Measurements from ENCODE around the gene CYP8B1. TPM values are rescaled to one million over a fixed set of nuclear protein-coding genes. Genes with fewer than 3 reads are reported as not detected.

The CYP8B1 gene
- total and polyA plus RNA-seq, 9 of the 15 experiments (the other 6 are each of a cell fraction or from before 2014, with no cell fraction given), result 0.04 TPM; not detected in 8

GRCh38 chr3:42880601-42881451 is 5.1 kb upstream of the CYP8B1 start (continued):
- TF ChIP-seq SMAD4 (CRISPR knock-in tag; conservative IDR thresholded peaks at IDR 0.05) (0 out of 2 replicates have a peak, but pooled peaks have one; percentile 50), CC2D1A (IDR thresholded peaks at IDR 0.05) (peak; percentile 88; the same call in 1 of the 2 replicates), FIP1L1 (IDR thresholded peaks at IDR 0.05; ENCODE audit: low read depth, low read length, poor library complexity, severe bottlenecking) (peak; percentile 71), MITF (IDR thresholded peaks at IDR 0.05) (0 out of 2 replicates have a peak, but pooled peaks have one; percentile 17), ASH1L (IDR thresholded peaks at IDR 0.05; ENCODE audit: borderline replicate concordance, low read depth, partially characterized antibody) (no peak), KLF16 (IDR thresholded peaks at IDR 0.05) (0 out of 2 replicates have a peak, but pooled peaks have one; percentile 7), TFAP4 (CRISPR knock-in tag; IDR thresholded peaks at IDR 0.05; ENCODE audit: borderline replicate concordance) (peak; percentile 75; the same call in 1 of the 2 replicates), ZNF431 (CRISPR knock-in tag; IDR thresholded peaks at IDR 0.05) (0 out of 2 replicates have a peak, but pooled peaks have one; percentile 45), PHTF2 (CRISPR knock-in tag; IDR thresholded peaks at IDR 0.05) (no peak), DPF2 (IDR thresholded peaks at IDR 0.05) (0 out of 2 replicates have a peak, but pooled peaks have one; percentile 29), HMGN3 (IDR thresholded peaks at IDR 0.05; ENCODE audit: borderline replicate concordance, extremely low read depth, insufficient read length, low read depth, low read length) (peak; percentile 83), ZBED1 (IDR thresholded peaks at IDR 0.05) (0 out of 2 replicates have a peak, but pooled peaks have one; percentile 63), KLF1 (tag; IDR thresholded peaks at IDR 0.05) (peak; percentile 89), ZSCAN29 (IDR thresholded peaks at IDR 0.05) (no peak), CLOCK (CRISPR knock-in tag; IDR thresholded peaks at IDR 0.05; ENCODE audit: borderline replicate concordance) (no peak), ZNF311 (CRISPR knock-in tag; IDR thresholded peaks at IDR 0.05) (no peak), ZBTB17 (CRISPR knock-in tag; IDR thresholded peaks at IDR 0.05) (0 out of 2 replicates have a peak, but pooled peaks have one; percentile 27)
- TF ChIP-seq, protein P1, sequence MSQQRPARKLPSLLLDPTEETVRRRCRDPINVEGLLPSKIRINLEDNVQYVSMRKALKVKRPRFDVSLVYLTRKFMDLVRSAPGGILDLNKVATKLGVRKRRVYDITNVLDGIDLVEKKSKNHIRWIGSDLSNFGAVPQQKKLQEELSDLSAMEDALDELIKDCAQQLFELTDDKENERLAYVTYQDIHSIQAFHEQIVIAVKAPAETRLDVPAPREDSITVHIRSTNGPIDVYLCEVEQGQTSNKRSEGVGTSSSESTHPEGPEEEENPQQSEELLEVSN (IDR thresholded peaks at IDR 0.05; ENCODE audit: borderline replicate concordance in 1 of 2, extremely low read depth in 1 of 2, insufficient read depth in 1 of 2, insufficient read length in 1 of 2, low read depth in 1 of 2, low read length in 1 of 2, poor library complexity in 1 of 2, severe bottlenecking in 1 of 2), result peak; percentile 48 to 60
- TF ChIP-seq, protein P2, sequence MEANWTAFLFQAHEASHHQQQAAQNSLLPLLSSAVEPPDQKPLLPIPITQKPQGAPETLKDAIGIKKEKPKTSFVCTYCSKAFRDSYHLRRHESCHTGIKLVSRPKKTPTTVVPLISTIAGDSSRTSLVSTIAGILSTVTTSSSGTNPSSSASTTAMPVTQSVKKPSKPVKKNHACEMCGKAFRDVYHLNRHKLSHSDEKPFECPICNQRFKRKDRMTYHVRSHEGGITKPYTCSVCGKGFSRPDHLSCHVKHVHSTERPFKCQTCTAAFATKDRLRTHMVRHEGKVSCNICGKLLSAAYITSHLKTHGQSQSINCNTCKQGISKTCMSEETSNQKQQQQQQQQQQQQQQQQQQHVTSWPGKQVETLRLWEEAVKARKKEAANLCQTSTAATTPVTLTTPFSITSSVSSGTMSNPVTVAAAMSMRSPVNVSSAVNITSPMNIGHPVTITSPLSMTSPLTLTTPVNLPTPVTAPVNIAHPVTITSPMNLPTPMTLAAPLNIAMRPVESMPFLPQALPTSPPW (CRISPR knock-in tag; IDR thresholded peaks at IDR 0.05), result peak; percentile 99

Measured in K562 (cell line).